H1 (cell line): ENCODE measurements around the gene HOXC5. TPM values are rescaled to one million over a fixed set of nuclear protein-coding genes. Genes with fewer than 3 reads are reported as not detected.

ENCODE experiments used
- CTCF ChIA-PET: fragments of 300-600 bp; sonication (Branson Sonifier 250); formaldehyde crosslinking; loops from one replicate; lab custom pipeline; 2021; ENCODE audit not compliant: partially characterized antibody; lab: Charles Lee
- POLR2A ChIA-PET: fragments of 300-600 bp; sonication (Branson Sonifier 250); formaldehyde crosslinking; loops from one replicate; lab custom pipeline; 2021; ENCODE audit warnings: inconsistent platforms; ENCODE audit not compliant: partially characterized antibody; lab: Charles Lee
- DNase-seq, 2 experiments: peaks; one replicate each; pipeline versions ENCODE4 v3.0.0 to v3.0.0-alpha.2; 2010 to 2022; ENCODE audit warnings: low spot score in 2 of 2, low read depth in 1 of 2, mixed read lengths in 1 of 2
- FAIRE-seq: peaks from 2 replicates; lab custom pipeline; 2011; peaks lifted over from hg19 to GRCh38; lab: Jason Lieb, UNC
- H2AFZ ChIP-seq: 2 replicates; pipeline ENCODE4 v1.8.1; 2012; ENCODE audit warnings: low read length, inconsistent platforms
- H2AK5ac ChIP-seq: 2 replicates; pipeline ENCODE4 v1.6.1; 2013; ENCODE audit warnings: low read depth, low read length
- H2BK120ac ChIP-seq: replicated peaks from 2 replicates; pipeline ENCODE3; 2013; ENCODE audit warnings: low read depth, low read length, inconsistent platforms
- H2BK12ac ChIP-seq: 2 replicates; pipeline ENCODE4 v1.6.1; 2013; ENCODE audit warnings: low read depth, low read length
- H2BK15ac ChIP-seq: 2 replicates; pipeline ENCODE4 v1.6.1; 2013; ENCODE audit warnings: low read length
- H2BK20ac ChIP-seq: 2 replicates; pipeline ENCODE4 v1.6.1; 2013; ENCODE audit warnings: low read length
- H2BK5ac ChIP-seq: 2 replicates; pipeline ENCODE4 v1.6.1; 2013; ENCODE audit warnings: low read depth, low read length
- H3K14ac ChIP-seq: 2 replicates; pipeline ENCODE4 v1.6.1; 2013; ENCODE audit warnings: inconsistent platforms; ENCODE audit not compliant: insufficient read length
- H3K18ac ChIP-seq: 2 replicates; pipeline ENCODE4 v1.6.1; 2013; ENCODE audit warnings: low read length; ENCODE audit errors: extremely low read depth
- H3K23ac ChIP-seq: 2 replicates; pipeline ENCODE4 v1.6.1; 2013; ENCODE audit warnings: inconsistent platforms; ENCODE audit not compliant: insufficient read length
- H3K23me2 ChIP-seq: 2 replicates; pipeline ENCODE4 v1.6.1; 2013; ENCODE audit warnings: low read depth, low read length
- H3K27ac ChIP-seq: 2 replicates; pipeline ENCODE4 v1.6.1; 2011; ENCODE audit warnings: low read depth, low read length, inconsistent platforms
- H3K27me3 ChIP-seq, 4 experiments: replicated peaks in 1 of 4; 1 replicate in 1 of 4; 2 replicates in 3 of 4; pipeline versions ENCODE4 v1.6.1 to v1.8.1; 2011 to 2013; ENCODE audit warnings: low read length in 3 of 4, mild to moderate bottlenecking in 3 of 4, inconsistent platforms in 2 of 4, mixed read lengths in 2 of 4, moderate library complexity in 1 of 4; ENCODE audit not compliant: control insufficient read depth in 3 of 4, insufficient read depth in 3 of 4; ENCODE audit errors: extremely low read depth in 1 of 4
- H3K36me3 ChIP-seq, 4 experiments: 2 replicates each; pipeline versions ENCODE4 v1.6.1 to v1.8.1; 2011 to 2013; ENCODE audit warnings: mild to moderate bottlenecking in 4 of 4, low read length in 3 of 4, moderate library complexity in 2 of 4, control low read depth in 1 of 4, inconsistent platforms in 1 of 4; ENCODE audit not compliant: insufficient read depth in 4 of 4, control insufficient read depth in 2 of 4
- H3K4ac ChIP-seq: replicated peaks from 2 replicates; pipeline ENCODE3; 2013; ENCODE audit warnings: low read length, low read depth, mixed read lengths, inconsistent platforms; ENCODE audit not compliant: insufficient read length
- H3K4me1 ChIP-seq, 4 experiments: replicated peaks in 1 of 4; 1 replicate in 1 of 4; 2 replicates in 3 of 4; pipeline versions ENCODE4 v1.6.1 to v1.8.1; 2011 to 2013; ENCODE audit warnings: low read length in 3 of 4, inconsistent platforms in 2 of 4, mixed read lengths in 1 of 4; ENCODE audit not compliant: insufficient read depth in 4 of 4, control insufficient read depth in 3 of 4
- H3K4me2 ChIP-seq, 2 experiments: 2 replicates each; pipeline versions ENCODE4 v1.6.1 to v1.8.1; 2011 to 2013; ENCODE audit warnings: low read depth in 2 of 2, low read length in 2 of 2, control low read depth in 1 of 2, inconsistent platforms in 1 of 2, mild to moderate bottlenecking in 1 of 2; ENCODE audit not compliant: insufficient read depth in 1 of 2
- H3K4me3 ChIP-seq, 4 experiments: fragments of 200-600, 300-600 bp in 1 of 4; sonication (generic), shearing (Covaris generic), sonication (Bioruptor Twin) in 1 of 4; 2 replicates each; pipeline versions ENCODE4 v1.5.1 to v1.8.1; 2011 to 2016; ENCODE audit warnings: low read length in 4 of 4, low read depth in 3 of 4, control low read depth in 2 of 4, inconsistent platforms in 2 of 4, mild to moderate bottlenecking in 2 of 4, mixed read lengths in 1 of 4, moderate library complexity in 1 of 4; ENCODE audit not compliant: insufficient read depth in 2 of 4; ENCODE audit errors: extremely low read depth in 1 of 4
- H3K56ac ChIP-seq: replicated peaks from 2 replicates; pipeline ENCODE3; 2013; ENCODE audit warnings: low read depth, mild to moderate bottlenecking, mixed read lengths, low read length, inconsistent platforms; ENCODE audit not compliant: insufficient read length
- H3K79me1 ChIP-seq: 2 replicates; pipeline ENCODE4 v1.6.1; 2013; ENCODE audit warnings: low read depth, low read length, control low read depth
- H3K79me2 ChIP-seq, 2 experiments: 2 replicates each; pipeline versions ENCODE4 v1.6.1 to v1.8.1; 2012 to 2013; ENCODE audit warnings: low read length in 2 of 2, mild to moderate bottlenecking in 2 of 2, inconsistent platforms in 1 of 2; ENCODE audit not compliant: insufficient read depth in 2 of 2, control insufficient read depth in 1 of 2
- H3K9ac ChIP-seq, 4 experiments: replicated peaks in 1 of 4; 1 replicate in 1 of 4; 2 replicates in 3 of 4; pipeline versions ENCODE4 v1.6.1 to v1.8.1; 2011 to 2013; ENCODE audit warnings: low read depth in 3 of 4, low read length in 3 of 4, control low read depth in 2 of 4, mild to moderate bottlenecking in 2 of 4, moderate library complexity in 2 of 4, inconsistent platforms in 1 of 4; ENCODE audit errors: extremely low read depth in 1 of 4
- H3K9me3 ChIP-seq, 2 experiments: 2 replicates each; pipeline versions ENCODE4 v1.6.1 to v1.8.1; 2012 to 2013; ENCODE audit warnings: mild to moderate bottlenecking in 2 of 2, moderate library complexity in 2 of 2, control low read depth in 1 of 2, inconsistent platforms in 1 of 2, low read depth in 1 of 2, low read length in 1 of 2, mixed read lengths in 1 of 2; ENCODE audit not compliant: insufficient read depth in 2 of 2
- H4K20me1 ChIP-seq, 2 experiments: replicated peaks in 1 of 2; 2 replicates each; pipeline versions ENCODE3 to v1.8.1; 2011 to 2013; ENCODE audit warnings: inconsistent platforms in 2 of 2, low read length in 2 of 2, mild to moderate bottlenecking in 1 of 2; ENCODE audit not compliant: insufficient read depth in 2 of 2, control insufficient read depth in 1 of 2
- H4K5ac ChIP-seq: 2 replicates; pipeline ENCODE4 v1.6.1; 2013; ENCODE audit warnings: low read length, low read depth, mixed read lengths, inconsistent platforms; ENCODE audit not compliant: insufficient read length
- H4K8ac ChIP-seq: 2 replicates; pipeline ENCODE4 v1.8.0; 2013; ENCODE audit warnings: mild to moderate bottlenecking, moderate library complexity, low read length, inconsistent platforms; ENCODE audit not compliant: insufficient read depth; ENCODE audit errors: extremely low read depth
- H4K91ac ChIP-seq: replicated peaks from 2 replicates; pipeline ENCODE3; 2013; ENCODE audit warnings: low read length, mixed read lengths, inconsistent platforms; ENCODE audit not compliant: insufficient read length
- CHD2 ChIP-seq: IDR thresholded peaks from 2 replicates; pipeline ENCODE4 v1.6.1; 2012; ENCODE audit warnings: low read length, improper control_type of control experiment
- EZH2 ChIP-seq: fragments of 200-600 bp; sonication (generic); IDR thresholded peaks from 2 replicates; pipeline ENCODE4 v1.7.1; 2012; ENCODE audit warnings: low read depth, mild to moderate bottlenecking, moderate library complexity, low read length, inconsistent platforms; ENCODE audit not compliant: severe bottlenecking
- PHF8 ChIP-seq: fragments of 200-600 bp; sonication (generic); conservative IDR thresholded peaks from 2 replicates; pipeline ENCODE4 v1.7.1; 2012; ENCODE audit warnings: low read depth, mild to moderate bottlenecking, inconsistent platforms, low read length, moderate library complexity
- RNF2 ChIP-seq: fragments of 200-900, 300-1000 bp; sonication (generic); IDR thresholded peaks from 2 replicates; pipeline ENCODE4 v1.7.1; 2016; ENCODE audit warnings: borderline replicate concordance, low read depth, mild to moderate bottlenecking, antibody characterized with exemption, low read length; ENCODE audit not compliant: poor library complexity, severe bottlenecking; ENCODE audit errors: missing control alignments
- SUZ12 ChIP-seq: fragments of 200-600 bp; sonication (generic); IDR thresholded peaks from 2 replicates; pipeline ENCODE4 v1.6.1; 2012; ENCODE audit warnings: mild to moderate bottlenecking, inconsistent platforms, low read length, moderate library complexity, mixed read lengths
- WGBS, 2 experiments: shearing (Covaris generic) in 1 of 2; methylation state at CpG; one replicate each; pipeline versions ENCODE4 v1.1.6 to v1.1.7; 2013 to 2015; ENCODE audit warnings: low lambda C conversion rate in 2 of 2, mixed read lengths in 2 of 2, inconsistent platforms in 1 of 2, low coverage in 1 of 2, missing lambda C conversion rate in 1 of 2; ENCODE audit not compliant: insufficient replicate concordance in 2 of 2, insufficient coverage in 1 of 2, insufficient read length in 1 of 2; ENCODE audit errors: extremely low coverage in 1 of 2, missing lambda C conversion rate in 1 of 2; 5-methylcytosine and 5-hydroxymethylcytosine counted together
- polyA plus RNA-seq, 7 experiments: library from polyadenylated mRNA; depleted of rRNA in 3 of 7; stranded (reverse) in 5 of 7; unstranded in 2 of 7; fragments of >200 nt in 5 of 7; fragments of 200-250 nt in 2 of 7; gene quantifications; 1 replicate in 5 of 7; 2 replicates in 1 of 7; 4 replicates in 1 of 7; pipeline versions ENCODE4 v1.2.1 to v1.2.3, GENCODE V29; 2011 to 2013; ENCODE audit warnings: missing spikeins in 2 of 7, mixed read lengths in 2 of 7
- total RNA-seq: library from RNA; stranded (reverse); fragmentation: NEBNext Ultra II Directional; extraction: Animal tissue kit (Norgen Biotek cat#: 25700); gene quantifications from 2 replicates; pipeline ENCODE4 v1.2.1, GENCODE V29; 2021

HOXC5 gene
- total and polyA plus RNA-seq, 2 of the 8 experiments (the other 6 are each of a cell fraction or from before 2014, with no cell fraction given): not detected

DNA sequence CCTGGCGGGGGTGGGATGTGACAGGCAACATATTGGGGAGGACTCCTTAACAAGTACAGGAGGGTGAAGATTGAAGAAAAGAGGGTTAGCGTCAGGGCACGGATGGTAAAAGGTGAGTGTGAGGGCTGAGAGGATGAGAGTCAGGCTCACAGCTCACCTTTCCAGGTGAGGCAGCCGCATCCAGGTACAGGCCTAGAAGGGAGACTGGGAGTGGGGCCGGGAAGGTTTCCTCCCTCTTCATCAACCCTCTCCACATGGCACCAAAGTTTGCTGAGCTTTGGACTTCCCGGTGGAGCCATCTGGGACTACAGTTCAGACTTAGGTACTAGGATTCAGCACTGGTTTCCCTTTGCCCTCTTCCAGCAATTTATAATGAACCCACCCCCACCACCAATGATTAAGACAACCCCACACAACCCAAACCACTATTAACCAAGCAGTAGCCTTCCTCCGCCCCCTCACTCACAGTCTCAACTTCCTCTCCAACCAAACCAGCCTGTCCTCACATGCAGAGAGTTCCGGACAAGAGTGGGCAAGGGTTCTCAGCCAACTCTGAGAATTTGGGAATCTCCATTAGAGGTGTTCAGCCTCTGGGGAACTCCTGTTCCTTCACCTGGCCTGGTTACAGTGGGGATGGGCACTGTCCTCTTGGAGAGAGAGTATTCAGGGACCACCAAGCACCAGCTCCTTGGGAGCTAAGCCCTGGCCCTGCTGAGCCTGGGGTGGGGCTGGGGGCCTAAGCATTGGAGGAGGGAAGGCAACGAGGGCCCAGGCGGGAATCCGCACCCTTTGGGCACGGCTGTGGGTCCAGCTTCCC lies 18.4 kb downstream of the HOXC5 start:
- Histone ChIP-seq H3K14ac (no peak overlapping the region), H3K23me2 (peaks cover 3% of the 10 kb centered on the region), H3K9ac (no peak overlapping the region), H3K56ac (no peak overlapping the region), H4K91ac (no peak overlapping the region), H4K5ac (no peak overlapping the region), H3K79me1 (no peaks in the 10 kb centered on the region), H3K27ac (no peak overlapping the region), H3K36me3 (peaks cover 0 to 9% (median 0%) of the 10 kb centered on the region in 4 experiments; a peak in 1 of 8 replicates), H2BK20ac (peak overlapping the region; percentile 72; the same call in 1 of the 2 replicates), H3K27me3 (peaks cover 96 to 100% (median 99%) of the 10 kb centered on the region in 4 experiments), H3K4me1 (peaks cover 2 to 22% (median 5%) of the 10 kb centered on the region in 4 experiments), H4K20me1 (peaks cover 20 to 22% of the 10 kb centered on the region in 2 experiments), H2BK5ac (no peak overlapping the region), H2BK12ac (0 out of 2 replicates have a peak overlapping the region, but pooled peaks have one; percentile 68), H2BK15ac (0 out of 2 replicates have a peak overlapping the region, but pooled peaks have one; percentile 46), H2BK120ac (no peak overlapping the region), H2AFZ (no peak overlapping the region), H3K4me3 (no peak overlapping the region), H3K23ac (no peak overlapping the region), H3K79me2 (no peaks in the 10 kb centered on the region), H3K4ac (no peak overlapping the region), H3K4me2 (no peak overlapping the region), H2AK5ac (peak overlapping the region; percentile 86), H4K8ac (no peak overlapping the region), H3K9me3 (no peaks in the 10 kb centered on the region), H3K18ac (peak overlapping the region; percentile 48)
- TF ChIP-seq SUZ12: peak; percentile 97
- TF ChIP-seq PHF8: no peak
- peak; percentile 95 for TF ChIP-seq EZH2
- no peak for TF ChIP-seq CHD2
- peak; percentile 81 for TF ChIP-seq RNF2
- ChIA-PET POLR2A (interaction anchor here (0.6 to 1.2 kb wide), 3 partner anchors 25 to 88 kb away, joined by 3 read pairs; no protein-coding TSS in a partner anchor), CTCF (interaction anchor here (0.7 to 4.9 kb wide), 15 partner anchors 10 to 168 kb away, joined by 3 to 34 read pairs (median 4); partner anchors contain the start of genes HOXC10, HOXC5 and HOXC8)
- FAIRE-seq (no peak), DNase-seq (no peak)
- 8% methylated on average over 11 of the region's 12 CpGs; no CpG with 5 or more reads in 1 of the 2 experiments for WGBS, 2 experiments
